IMR-90 (cell line): ENCODE measurements around the gene UBASH3A. TPM values are rescaled to one million over a fixed set of nuclear protein-coding genes. Genes with fewer than 3 reads are reported as not detected.

Source experiments
- ATAC-seq: fragments of 200-7000 bp; cut with Tn5 transposase; 2 replicates; pipeline ENCODE4 v1.9.1; 2020; ENCODE audit warnings: low read depth, mild to moderate bottlenecking, moderate library complexity
- BruUV-seq: library from RNA; stranded (reverse); fragments of 400-500 nt; replicated peaks from 2 replicates; lab custom pipeline; 2021; lab: Mats Ljungman, UMichigan
- CTCF ChIA-PET: fragments of 300-600 bp; formaldehyde crosslinking; extraction: SDS; loops from one replicate; lab custom pipeline; 2021; ENCODE audit warnings: antibody characterized with exemption; lab: Yijun Ruan, JAX
- POLR2A ChIA-PET: fragments of 300-600 bp; sonication (Branson Sonifier 250); formaldehyde crosslinking; loops from one replicate; lab custom pipeline; 2022; ENCODE audit warnings: antibody characterized with exemption; ENCODE audit not compliant: unreplicated experiment; lab: Charles Lee
- DNase-seq: peaks from one replicate; pipeline ENCODE4 v3.0.0; 2013
- H2AFZ ChIP-seq: replicated peaks from 2 replicates; pipeline ENCODE3; 2013; ENCODE audit warnings: low read length, mild to moderate bottlenecking; ENCODE audit not compliant: poor library complexity
- H2AK5ac ChIP-seq: 2 replicates; pipeline ENCODE4 v1.6.1; 2013; ENCODE audit warnings: low read depth, low read length, inconsistent platforms
- H2AK9ac ChIP-seq: replicated peaks from 2 replicates; pipeline ENCODE3; 2013; ENCODE audit warnings: mild to moderate bottlenecking, low read depth, low read length, moderate library complexity; ENCODE audit not compliant: poor library complexity
- H2BK120ac ChIP-seq: 2 replicates; pipeline ENCODE4 v1.6.1; 2013; ENCODE audit warnings: low read depth, low read length, inconsistent platforms
- H2BK15ac ChIP-seq: 3 replicates; pipeline ENCODE4 v1.6.1; 2013; ENCODE audit warnings: low read depth, low read length, inconsistent platforms
- H2BK20ac ChIP-seq: 2 replicates; pipeline ENCODE4 v1.6.1; 2013; ENCODE audit warnings: low read depth, mild to moderate bottlenecking, inconsistent platforms, low read length, moderate library complexity
- H2BK5ac ChIP-seq: 2 replicates; pipeline ENCODE4 v1.6.1; 2013; ENCODE audit warnings: mild to moderate bottlenecking, low read depth, low read length, inconsistent platforms; ENCODE audit not compliant: poor library complexity, severe bottlenecking
- H3K14ac ChIP-seq: replicated peaks from 2 replicates; pipeline ENCODE4 v1.6.1; 2013; ENCODE audit warnings: low read depth, low read length, inconsistent platforms
- H3K18ac ChIP-seq: 2 replicates; pipeline ENCODE4 v1.6.1; 2013; ENCODE audit warnings: low read depth, low read length, control low read depth
- H3K23ac ChIP-seq: 2 replicates; pipeline ENCODE4 v1.6.1; 2013; ENCODE audit warnings: low read depth, low read length, inconsistent platforms
- H3K27ac ChIP-seq: 2 replicates; pipeline ENCODE4 v1.5.1; 2013; ENCODE audit warnings: mild to moderate bottlenecking, control low read depth, low read length; ENCODE audit not compliant: insufficient read depth
- H3K27me3 ChIP-seq: 2 replicates; pipeline ENCODE4 v1.6.1; 2013; ENCODE audit warnings: low read length; ENCODE audit not compliant: control insufficient read depth, insufficient read depth
- H3K36me3 ChIP-seq: 2 replicates; pipeline ENCODE4 v1.6.1; 2013; ENCODE audit warnings: low read length, mixed read lengths; ENCODE audit not compliant: control insufficient read depth, insufficient read depth
- H3K4ac ChIP-seq: 2 replicates; pipeline ENCODE4 v1.6.1; 2013; ENCODE audit warnings: low read depth, low read length, inconsistent platforms
- H3K4me1 ChIP-seq: 2 replicates; pipeline ENCODE4 v1.6.1; 2013; ENCODE audit warnings: low read length, mixed read lengths; ENCODE audit not compliant: control insufficient read depth, insufficient read depth
- H3K4me2 ChIP-seq: 2 replicates; pipeline ENCODE4 v1.6.1; 2013; ENCODE audit warnings: low read depth, mild to moderate bottlenecking, control low read depth, low read length, moderate library complexity
- H3K4me3 ChIP-seq: 2 replicates; pipeline ENCODE4 v1.5.1; 2013; ENCODE audit warnings: low read depth, mild to moderate bottlenecking, control low read depth, low read length, moderate library complexity; ENCODE audit not compliant: insufficient read depth
- H3K56ac ChIP-seq: 2 replicates; pipeline ENCODE4 v1.6.1; 2013; ENCODE audit warnings: low read length, inconsistent platforms; ENCODE audit not compliant: insufficient read depth; ENCODE audit errors: extremely low read depth
- H3K79me1 ChIP-seq, 2 experiments: 2 replicates each; pipeline ENCODE4 v1.6.1; 2013; ENCODE audit warnings: low read length in 2 of 2, inconsistent platforms in 1 of 2, low read depth in 1 of 2
- H3K9ac ChIP-seq: 2 replicates; pipeline ENCODE4 v1.6.1; 2013; ENCODE audit warnings: low read depth, low read length, control low read depth
- H3K9me1 ChIP-seq: 2 replicates; pipeline ENCODE4 v1.6.1; 2013; ENCODE audit warnings: low read length, inconsistent platforms; ENCODE audit not compliant: insufficient read depth
- H3K9me3 ChIP-seq: 2 replicates; pipeline ENCODE4 v1.6.1; 2013; ENCODE audit warnings: low read length; ENCODE audit not compliant: control insufficient read depth, insufficient read depth
- H4K20me1 ChIP-seq: 2 replicates; pipeline ENCODE4 v1.6.1; 2013; ENCODE audit warnings: low read length, inconsistent platforms; ENCODE audit not compliant: insufficient read depth
- H4K5ac ChIP-seq: 2 replicates; pipeline ENCODE4 v1.6.1; 2013; ENCODE audit warnings: mild to moderate bottlenecking, low read depth, low read length, control low read depth
- H4K8ac ChIP-seq, 2 experiments: 2 replicates each; pipeline ENCODE4 v1.6.1; 2013; ENCODE audit warnings: low read depth in 2 of 2, low read length in 2 of 2, control low read depth in 1 of 2, inconsistent platforms in 1 of 2
- H4K91ac ChIP-seq: 2 replicates; pipeline ENCODE4 v1.6.1; 2013; ENCODE audit warnings: low read depth, low read length, inconsistent platforms; ENCODE audit not compliant: insufficient read depth
- BHLHE40 ChIP-seq: fragments of 150-350 bp; IDR thresholded peaks from 2 replicates; pipeline ENCODE4 v1.6.1; 2016; ENCODE audit warnings: mild to moderate bottlenecking, low read depth, low read length
- CEBPB ChIP-seq: IDR thresholded peaks from 2 replicates; pipeline ENCODE4 v1.6.1; 2012; ENCODE audit warnings: low read depth, low read length, improper control_type of control experiment
- FOS ChIP-seq: fragments of 150-350 bp; IDR thresholded peaks from 2 replicates; pipeline ENCODE4 v1.6.1; 2016; ENCODE audit warnings: low read depth, low read length
- MAFK ChIP-seq: IDR thresholded peaks from 2 replicates; pipeline ENCODE4 v1.6.1; 2012; ENCODE audit warnings: low read depth, low read length, improper control_type of control experiment
- NFE2L2 ChIP-seq: fragments of 150-350 bp; IDR thresholded peaks from 2 replicates; pipeline ENCODE4 v1.6.1; 2016; ENCODE audit warnings: low read depth, mild to moderate bottlenecking, low read length
- RCOR1 ChIP-seq: IDR thresholded peaks from 2 replicates; pipeline ENCODE4 v1.6.1; 2012; ENCODE audit warnings: mild to moderate bottlenecking, low read length, improper control_type of control experiment; ENCODE audit not compliant: insufficient replicate concordance
- RFX5 ChIP-seq: IDR thresholded peaks from 2 replicates; pipeline ENCODE4 v1.8.0; 2012; ENCODE audit warnings: low read depth, mild to moderate bottlenecking, low read length, moderate library complexity
- WGBS, 2 experiments: methylation state at CpG; one replicate each; pipeline versions ENCODE4 v1.1.5 to v1.1.7; 2013; ENCODE audit warnings: missing lambda C conversion rate in 2 of 2; ENCODE audit not compliant: insufficient read length in 1 of 2; ENCODE audit errors: extremely low coverage in 2 of 2; 5-methylcytosine and 5-hydroxymethylcytosine counted together
- dilution Hi-C: fragments of 300-500 bp; cut with HindIII; formaldehyde crosslinking; loops from one replicate; pipeline ENCODE4 v1.14.3; 2018; ENCODE audit warnings: low sequenced_read_pairs; ENCODE audit not compliant: unreplicated experiment
- in situ Hi-C: fragments of 300-500 bp; cut with MboI; formaldehyde crosslinking; loops from 3 replicates; pipeline ENCODE4 v1.14.3; 2019; ENCODE audit warnings: low sequenced_read_pairs, inconsistent platforms, mixed read lengths
- intact Hi-C: fragments of 100-400 bp; cut with micrococcal nuclease; formaldehyde crosslinking; loops from 2 replicates; pipeline ENCODE4 v1.10.0; 2022
- polyA plus RNA-seq, 3 experiments: library from polyadenylated mRNA; depleted of rRNA; stranded (reverse); fragments of >200 nt; gene quantifications; 2 replicates each; pipeline ENCODE4 v1.2.3, GENCODE V29; 2012; ENCODE audit warnings: low replicate concordance in 1 of 3
- total RNA-seq: library from RNA; depleted of rRNA; stranded (reverse); fragments of >200 nt; gene quantifications from 2 replicates; pipeline ENCODE4 v1.2.3, GENCODE V29; 2012
- TF ChIP-seq, protein P1 (sequence below): conservative IDR thresholded peaks from 2 replicates; pipeline ENCODE4 v1.5.1; 2012; ENCODE audit warnings: mild to moderate bottlenecking, low read depth, low read length, improper control_type of control experiment

The UBASH3A gene
- total and polyA plus RNA-seq, 2 of the 4 experiments (the other 2 are of a cell fraction): not detected

DNA sequence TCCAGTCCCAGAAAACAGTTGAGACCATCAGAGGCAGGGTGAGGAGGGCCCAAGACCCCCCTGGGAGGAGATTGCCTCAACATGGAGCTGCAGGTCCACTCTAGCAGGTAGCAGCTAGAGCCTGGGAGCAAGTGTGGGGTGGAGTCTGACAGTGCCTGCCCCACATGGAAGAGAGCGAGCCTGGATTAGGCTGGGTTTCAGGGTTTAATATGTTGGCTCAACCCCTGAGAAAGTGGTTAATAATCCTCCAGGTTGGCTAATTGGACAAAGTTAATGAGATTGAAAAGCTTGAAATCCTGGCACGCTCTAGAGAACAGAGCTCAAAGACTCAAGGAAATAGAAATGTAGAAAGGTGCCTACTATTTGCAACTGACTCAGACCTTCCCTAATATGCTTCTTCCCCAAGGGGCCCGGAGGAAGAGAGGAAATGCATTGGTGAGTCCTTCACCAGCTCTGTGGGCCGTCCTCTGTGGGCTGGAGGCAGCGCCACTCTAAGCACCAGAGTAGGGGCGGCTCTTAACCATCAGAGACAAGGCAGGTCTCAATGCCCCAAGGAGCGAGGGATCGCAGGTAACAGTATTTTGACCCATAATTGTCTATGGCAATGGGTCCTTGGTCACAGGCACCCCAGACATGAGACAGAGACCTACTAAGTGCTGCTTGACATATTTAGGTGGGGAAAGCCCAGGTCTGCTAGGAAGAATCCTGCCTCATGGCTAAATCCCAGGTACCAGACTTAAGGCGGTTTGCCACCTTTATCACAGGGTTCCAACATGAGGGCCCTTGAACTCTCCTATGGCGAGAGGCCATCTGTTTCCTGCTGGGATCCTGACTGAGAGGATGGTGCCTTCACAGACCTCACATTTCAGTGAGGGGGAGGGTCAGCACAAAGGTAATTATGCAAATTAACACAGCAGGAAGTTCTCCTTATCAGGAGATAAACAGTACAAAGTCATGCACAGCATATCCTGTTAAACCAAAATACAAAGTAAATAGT, 58.5 kb downstream of the UBASH3A start:
- no peak overlapping the region for H3K4me3 ChIP-seq
- H3K79me1 ChIP-seq: no peaks in the 10 kb centered on the region
- no peaks in the 10 kb centered on the region for H3K9me3 ChIP-seq
- no peaks in the 10 kb centered on the region for H4K20me1 ChIP-seq
- ATAC-seq (no peak), DNase-seq (no peak)
- ChIA-PET CTCF (no interaction called here), POLR2A (no interaction called here)
- no peak overlapping the region for H3K23ac ChIP-seq
- H3K9ac ChIP-seq: no peak overlapping the region
- intact Hi-C loops: no loop called here
- H2BK5ac ChIP-seq: no peak overlapping the region
- H4K91ac ChIP-seq: no peak overlapping the region
- H3K18ac ChIP-seq: no peak overlapping the region
- H3K9me1 ChIP-seq: no peaks in the 10 kb centered on the region
- H2BK15ac ChIP-seq: no peak overlapping the region
- dilution Hi-C loops: no loop called here
- no TSS peak for BruUV-seq
- peaks cover 6% of the 10 kb centered on the region for H3K27me3 ChIP-seq
- TF ChIP-seq CEBPB (no peak), NFE2L2 (no peak), RFX5 (no peak), FOS (no peak), RCOR1 (no peak), MAFK (no peak), BHLHE40 (no peak)
- TF ChIP-seq, protein P1, sequence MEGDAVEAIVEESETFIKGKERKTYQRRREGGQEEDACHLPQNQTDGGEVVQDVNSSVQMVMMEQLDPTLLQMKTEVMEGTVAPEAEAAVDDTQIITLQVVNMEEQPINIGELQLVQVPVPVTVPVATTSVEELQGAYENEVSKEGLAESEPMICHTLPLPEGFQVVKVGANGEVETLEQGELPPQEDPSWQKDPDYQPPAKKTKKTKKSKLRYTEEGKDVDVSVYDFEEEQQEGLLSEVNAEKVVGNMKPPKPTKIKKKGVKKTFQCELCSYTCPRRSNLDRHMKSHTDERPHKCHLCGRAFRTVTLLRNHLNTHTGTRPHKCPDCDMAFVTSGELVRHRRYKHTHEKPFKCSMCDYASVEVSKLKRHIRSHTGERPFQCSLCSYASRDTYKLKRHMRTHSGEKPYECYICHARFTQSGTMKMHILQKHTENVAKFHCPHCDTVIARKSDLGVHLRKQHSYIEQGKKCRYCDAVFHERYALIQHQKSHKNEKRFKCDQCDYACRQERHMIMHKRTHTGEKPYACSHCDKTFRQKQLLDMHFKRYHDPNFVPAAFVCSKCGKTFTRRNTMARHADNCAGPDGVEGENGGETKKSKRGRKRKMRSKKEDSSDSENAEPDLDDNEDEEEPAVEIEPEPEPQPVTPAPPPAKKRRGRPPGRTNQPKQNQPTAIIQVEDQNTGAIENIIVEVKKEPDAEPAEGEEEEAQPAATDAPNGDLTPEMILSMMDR: no peak
- 74% methylated on average over 3 of the region's 10 CpGs; no CpG with 5 or more reads in 1 of the 2 experiments for WGBS, 2 experiments
- no peak overlapping the region for H3K56ac ChIP-seq
- no peak overlapping the region for H4K8ac ChIP-seq
- H2BK20ac ChIP-seq: no peak overlapping the region
- H3K4me2 ChIP-seq: no peak overlapping the region
- no peak overlapping the region for H2AK5ac ChIP-seq
- H3K27ac ChIP-seq: no peak overlapping the region
- H3K36me3 ChIP-seq: no peaks in the 10 kb centered on the region
- no peaks in the 10 kb centered on the region for H3K4me1 ChIP-seq
- no peak overlapping the region for H2AFZ ChIP-seq
- no peak overlapping the region for H3K14ac ChIP-seq
- no peak overlapping the region for H2BK120ac ChIP-seq
- H3K4ac ChIP-seq: no peak overlapping the region
- H4K5ac ChIP-seq: no peak overlapping the region
- in situ Hi-C loops: no loop called here
- no peak overlapping the region for H2AK9ac ChIP-seq
